Dedifferentiated amniotic fluid mesenchymal stem cell (primary cell): ENCODE measurements around the gene SLC12A3.

Source experiments
- DNase-seq: peaks from one replicate; pipeline ENCODE4 v3.0.0-alpha.2; 2016; ENCODE audit errors: extremely low spot score

SLC12A3 gene

DNA sequence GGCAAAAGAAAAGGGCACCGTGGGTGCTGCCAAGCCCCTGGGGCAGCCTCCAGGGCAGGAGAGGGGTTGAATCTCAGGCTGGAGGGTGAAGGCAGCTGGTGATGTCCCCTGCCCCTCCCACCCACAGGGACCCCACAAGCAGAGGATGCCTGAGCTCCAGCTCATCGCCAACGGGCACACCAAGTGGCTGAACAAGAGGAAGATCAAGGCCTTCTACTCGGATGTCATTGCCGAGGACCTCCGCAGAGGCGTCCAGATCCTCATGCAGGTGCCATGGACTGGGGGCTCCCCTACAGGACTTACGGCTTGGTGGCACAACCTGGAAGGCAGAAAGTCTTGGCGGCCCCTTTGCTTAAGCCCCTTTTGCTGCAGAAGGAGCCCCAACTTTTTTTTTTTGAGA, 21.8 kb downstream of the SLC12A3 start:
- DNase-seq, result no peak

DNA sequence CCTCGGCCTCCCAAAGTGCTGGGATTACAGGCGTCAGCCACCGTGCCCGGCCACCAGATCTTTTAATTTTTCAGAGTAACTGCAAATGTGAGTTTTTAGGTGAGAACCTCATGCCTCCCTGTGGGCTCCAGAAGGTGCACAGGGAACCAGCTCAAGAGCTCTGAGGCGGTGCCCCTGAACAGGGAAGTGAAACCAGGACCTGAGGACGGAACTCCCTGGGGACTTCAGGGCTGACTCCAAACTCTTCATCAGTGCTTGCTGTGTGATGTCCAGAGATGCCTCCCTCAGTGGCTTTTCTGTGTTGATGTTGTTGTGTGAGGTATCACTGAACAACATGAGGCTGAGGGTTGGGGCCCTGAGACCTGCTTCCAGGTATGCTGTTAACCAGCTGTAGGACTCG, 23.8 kb downstream of the SLC12A3 start:
- DNase-seq, result no peak

DNA sequence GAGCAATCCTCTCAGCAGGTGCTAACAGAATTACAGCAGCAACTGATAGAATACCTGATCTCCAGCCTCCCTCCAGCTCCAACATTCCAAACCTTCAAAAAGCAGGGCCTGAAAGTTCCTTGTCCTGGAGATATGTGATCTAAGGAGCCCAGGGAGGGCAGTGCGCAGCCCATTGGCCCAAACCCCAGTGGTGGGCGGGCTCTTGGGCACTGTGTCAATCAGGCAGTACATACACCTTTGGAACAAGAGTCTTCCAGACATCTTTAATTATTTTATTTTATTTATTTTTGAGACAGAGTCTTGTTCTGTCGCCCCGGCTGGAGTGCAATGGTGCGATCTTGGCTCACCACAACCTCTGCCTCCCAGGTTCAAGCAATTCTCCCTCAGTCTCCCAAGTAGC, 24.2 kb downstream of the SLC12A3 start:
- DNase-seq, result no peak

DNA sequence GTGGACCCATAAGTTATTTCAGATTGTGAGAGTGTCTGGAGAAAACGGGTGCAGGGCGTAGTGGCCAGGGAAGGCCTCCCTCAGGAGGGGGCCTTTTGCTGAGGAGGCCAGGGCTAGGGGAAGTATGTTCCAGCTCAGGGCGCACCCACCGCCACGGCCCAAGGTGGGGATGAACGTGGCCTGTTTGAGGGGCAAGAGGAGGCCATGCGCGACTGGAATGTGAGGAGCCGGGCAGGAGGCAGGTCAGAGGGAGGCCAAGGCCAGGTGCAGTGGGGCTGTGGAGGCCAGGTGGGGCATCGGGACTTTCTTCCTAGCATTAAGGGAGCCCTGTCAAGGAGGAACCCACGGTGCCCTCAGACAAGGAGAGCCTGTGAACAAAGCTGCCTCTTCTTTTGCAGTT, 26.7 kb downstream of the SLC12A3 start:
- DNase-seq, result no peak

DNA sequence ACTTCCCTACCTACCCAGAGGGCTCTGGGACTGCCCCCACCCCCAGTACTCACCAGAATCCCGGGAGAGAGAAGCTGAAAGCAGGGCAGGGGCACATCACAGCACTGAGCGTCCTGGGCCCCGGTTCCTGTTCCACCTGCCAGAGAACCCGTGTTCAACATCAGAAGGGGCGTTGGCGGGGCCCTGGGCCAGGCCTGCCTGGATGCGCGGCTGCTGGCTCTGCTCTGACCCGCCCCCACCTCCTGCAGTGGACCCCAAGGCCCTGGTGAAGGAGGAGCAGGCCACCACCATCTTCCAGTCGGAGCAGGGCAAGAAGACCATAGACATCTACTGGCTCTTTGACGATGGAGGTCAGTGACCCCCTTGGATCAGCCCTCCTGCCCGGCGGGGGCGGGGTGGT, 27.7 kb downstream of the SLC12A3 start:
- DNase-seq, result no peak

DNA sequence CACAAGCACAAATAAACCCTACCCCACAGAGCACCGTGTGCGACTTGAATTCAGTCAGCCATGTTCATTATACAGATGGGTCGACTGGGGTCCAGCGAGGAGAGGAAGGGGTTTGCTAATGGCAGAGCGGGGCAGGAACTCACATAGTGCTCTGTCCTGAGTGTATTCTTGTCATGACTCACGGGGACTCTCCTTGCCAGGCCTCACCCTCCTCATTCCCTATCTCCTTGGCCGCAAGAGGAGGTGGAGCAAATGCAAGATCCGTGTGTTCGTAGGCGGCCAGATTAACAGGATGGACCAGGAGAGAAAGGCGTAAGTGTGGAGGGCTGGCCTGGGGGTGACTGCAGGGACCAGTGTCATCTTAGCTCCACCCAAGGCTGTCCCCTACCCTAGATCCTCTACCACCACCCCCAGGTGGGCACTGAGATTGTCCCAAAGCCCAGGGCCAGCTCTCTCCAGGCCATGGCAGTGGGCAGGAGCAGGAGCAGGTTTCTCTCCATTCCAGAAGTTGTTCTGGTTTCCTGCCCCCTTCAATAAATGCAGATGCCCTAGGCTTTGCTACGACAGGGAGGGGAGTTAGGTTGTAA, 29.4 kb downstream of the SLC12A3 start:
- DNase-seq, result no peak

DNA sequence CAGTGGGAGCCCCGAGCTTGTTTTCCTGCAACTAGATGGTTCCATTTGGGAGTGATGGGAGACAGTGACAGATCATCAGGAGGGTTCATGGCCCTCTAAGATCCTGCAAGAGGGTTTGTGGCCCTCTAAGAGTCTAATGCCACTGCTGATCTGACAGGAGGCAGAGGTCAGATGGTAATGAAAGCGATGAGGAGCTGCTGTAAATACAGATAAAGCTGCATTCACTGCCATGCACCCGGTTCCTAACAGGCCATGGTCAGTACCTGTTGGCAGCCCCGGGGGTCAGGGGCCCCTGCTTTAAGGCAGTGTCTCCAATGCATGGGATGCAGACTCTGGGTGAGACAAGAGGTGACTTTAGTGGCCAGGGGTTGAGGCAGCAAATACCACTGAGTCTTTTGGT, 30.8 kb downstream of the SLC12A3 start:
- no peak for DNase-seq

DNA sequence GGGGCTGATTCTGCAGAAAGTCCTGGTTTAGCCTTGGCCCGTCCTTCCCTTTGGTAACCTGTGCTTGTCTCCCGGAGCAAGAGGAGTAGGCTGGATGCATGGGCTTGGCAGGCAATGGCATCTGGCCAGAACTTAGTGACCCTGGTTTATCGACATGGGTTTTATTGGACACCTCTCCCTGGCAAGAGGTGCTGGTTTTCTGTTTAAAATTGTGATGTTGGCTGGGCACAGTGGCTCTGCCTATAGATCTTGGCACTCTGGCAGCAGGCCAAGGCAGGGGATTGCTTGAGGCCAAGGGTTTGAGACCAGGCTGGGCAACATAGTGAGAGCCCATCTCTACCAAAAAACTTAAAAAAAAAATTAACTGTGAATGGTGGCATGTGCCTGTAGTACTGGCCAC, 31.2 kb downstream of the SLC12A3 start:
- DNase-seq, result no peak

DNA sequence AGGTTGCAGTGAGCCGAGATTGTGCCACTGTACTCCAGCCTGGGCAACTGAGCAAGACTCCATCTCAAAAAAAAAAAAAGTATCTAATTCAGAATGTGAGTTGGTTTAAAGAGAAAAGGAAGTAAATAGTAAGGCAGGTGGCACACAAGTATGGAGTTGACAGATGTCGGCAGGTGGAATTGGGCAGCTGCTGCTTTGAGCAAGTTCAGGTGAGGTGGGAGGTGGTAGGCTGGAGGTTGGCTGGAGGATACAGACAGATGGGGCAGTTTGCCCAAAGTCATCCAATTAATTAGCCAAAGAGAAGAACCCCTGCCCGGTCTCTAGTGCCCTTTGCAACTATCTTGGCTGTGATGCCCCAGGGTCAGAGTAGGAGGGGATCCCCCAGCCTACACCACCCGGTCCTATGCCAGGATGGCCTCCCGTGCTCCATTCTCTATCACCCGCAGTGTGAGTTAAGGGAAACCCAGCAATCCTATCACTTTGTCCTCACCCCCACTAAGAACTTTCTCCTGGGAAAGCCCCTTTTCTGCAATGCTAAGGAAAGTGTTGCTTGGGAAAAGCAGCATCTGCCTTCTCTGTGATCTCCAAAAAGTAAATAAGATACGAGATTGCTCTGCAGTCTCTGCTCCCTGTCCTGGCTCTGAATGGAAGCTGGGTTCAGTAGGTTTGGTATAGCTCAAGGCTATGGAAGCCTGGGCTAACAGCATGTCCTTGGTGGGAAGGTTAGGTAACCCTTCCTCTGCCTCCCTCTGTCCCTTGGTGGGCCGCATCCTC, 32.2 kb downstream of the SLC12A3 start:
- DNase-seq, result no peak

DNA sequence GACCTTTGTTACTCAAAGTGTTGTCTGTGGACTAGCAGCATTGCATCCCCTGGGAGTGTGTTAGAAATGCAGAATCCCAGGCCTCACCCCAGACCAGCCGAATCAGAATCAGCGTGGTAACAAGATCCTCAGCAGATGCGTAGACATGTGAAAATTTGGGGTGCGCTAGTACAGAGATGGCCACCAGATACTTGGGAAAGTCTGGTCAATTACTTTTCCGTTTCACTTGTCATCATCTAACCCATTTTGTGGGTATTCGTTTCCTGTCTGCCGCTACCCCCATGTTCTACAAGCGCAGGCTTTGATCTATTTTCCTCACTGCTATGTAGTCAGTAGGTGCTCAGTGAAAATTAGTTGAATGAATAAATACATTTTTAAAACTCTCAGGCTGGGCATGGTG, 33.8 kb downstream of the SLC12A3 start:
- DNase-seq, result no peak

DNA sequence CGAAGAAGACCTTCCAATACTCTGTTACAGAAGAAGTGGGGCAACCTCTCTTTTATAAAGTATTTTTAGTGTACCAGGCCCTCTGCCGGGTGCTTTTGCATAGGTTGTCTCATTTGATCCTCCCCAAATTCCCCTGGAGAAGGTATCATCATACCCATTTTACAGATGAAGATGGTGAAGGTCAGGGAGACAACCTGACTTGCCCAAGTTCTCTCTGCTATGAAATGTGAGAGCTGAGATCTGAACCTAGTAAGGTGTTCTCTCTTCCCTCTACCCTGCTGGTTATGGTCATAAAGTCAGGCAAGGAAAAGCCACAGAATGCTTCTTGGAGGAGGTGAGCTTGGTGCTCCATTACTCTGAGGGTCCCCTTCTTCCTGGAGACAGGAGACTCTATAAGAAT, 38.9 kb downstream of the SLC12A3 start:
- DNase-seq, result no peak

DNA sequence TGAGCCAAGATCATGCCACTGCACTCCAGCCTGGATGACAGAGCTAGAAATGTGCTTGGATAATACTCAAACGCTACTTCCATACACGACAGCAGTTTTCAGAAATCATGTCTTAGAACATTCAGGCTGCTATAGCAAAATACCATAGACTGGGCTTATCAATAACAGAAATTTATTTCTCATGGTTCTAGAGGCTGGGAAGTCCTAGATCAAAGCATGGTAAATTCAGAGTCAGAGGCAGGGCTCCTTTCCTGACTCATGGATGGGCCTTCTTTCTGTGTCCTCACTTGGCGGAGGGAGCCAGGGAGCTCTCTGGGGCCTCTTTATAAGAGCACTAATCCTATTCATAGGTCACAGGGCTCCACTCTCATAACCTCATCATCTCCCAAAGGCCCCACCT, 42.4 kb downstream of the SLC12A3 start:
- DNase-seq, result no peak

DNA sequence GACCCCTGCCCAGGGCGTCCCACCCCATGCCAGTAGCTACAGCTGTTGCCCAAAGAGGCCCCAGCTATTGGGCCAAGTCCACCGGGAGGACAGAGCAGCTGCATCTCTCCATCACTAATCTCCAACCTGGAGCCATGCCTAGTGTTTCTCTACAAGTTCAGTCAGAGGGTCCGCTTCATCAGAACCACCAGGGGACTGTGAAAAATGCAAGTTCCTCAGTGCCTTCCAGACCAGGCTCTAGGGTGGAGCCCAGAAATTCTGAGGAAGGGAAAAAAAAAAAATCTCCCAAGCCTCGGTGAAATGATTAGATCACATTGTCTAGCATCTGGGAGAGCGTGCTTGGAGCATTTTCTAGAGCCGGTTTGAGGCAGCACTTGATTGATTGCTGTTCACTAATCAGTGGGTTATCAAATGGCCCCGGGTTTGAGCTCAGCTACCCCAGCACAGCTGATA, 44.5 kb downstream of the SLC12A3 start:
- no peak for DNase-seq

DNA sequence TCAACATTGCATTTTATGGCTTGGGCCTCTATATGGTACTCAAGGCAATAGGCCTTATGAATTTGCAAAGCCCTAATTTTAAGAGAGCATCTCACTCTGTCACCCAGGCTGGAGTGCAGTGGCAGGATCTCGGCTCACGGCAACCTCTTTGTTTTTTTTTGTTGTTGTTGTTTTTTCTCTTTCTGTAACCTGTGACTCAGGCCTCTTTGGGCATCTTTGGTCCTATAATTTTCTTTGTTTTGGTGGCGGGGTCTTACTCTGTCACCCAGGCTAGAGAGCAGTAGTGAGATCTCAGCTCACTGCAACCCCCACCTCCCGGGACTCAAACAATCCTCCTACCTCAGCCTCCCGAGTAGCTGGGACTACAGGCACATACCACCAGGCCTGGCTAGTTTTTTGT, 45.1 kb downstream of the SLC12A3 start:
- DNase-seq, result no peak

DNA sequence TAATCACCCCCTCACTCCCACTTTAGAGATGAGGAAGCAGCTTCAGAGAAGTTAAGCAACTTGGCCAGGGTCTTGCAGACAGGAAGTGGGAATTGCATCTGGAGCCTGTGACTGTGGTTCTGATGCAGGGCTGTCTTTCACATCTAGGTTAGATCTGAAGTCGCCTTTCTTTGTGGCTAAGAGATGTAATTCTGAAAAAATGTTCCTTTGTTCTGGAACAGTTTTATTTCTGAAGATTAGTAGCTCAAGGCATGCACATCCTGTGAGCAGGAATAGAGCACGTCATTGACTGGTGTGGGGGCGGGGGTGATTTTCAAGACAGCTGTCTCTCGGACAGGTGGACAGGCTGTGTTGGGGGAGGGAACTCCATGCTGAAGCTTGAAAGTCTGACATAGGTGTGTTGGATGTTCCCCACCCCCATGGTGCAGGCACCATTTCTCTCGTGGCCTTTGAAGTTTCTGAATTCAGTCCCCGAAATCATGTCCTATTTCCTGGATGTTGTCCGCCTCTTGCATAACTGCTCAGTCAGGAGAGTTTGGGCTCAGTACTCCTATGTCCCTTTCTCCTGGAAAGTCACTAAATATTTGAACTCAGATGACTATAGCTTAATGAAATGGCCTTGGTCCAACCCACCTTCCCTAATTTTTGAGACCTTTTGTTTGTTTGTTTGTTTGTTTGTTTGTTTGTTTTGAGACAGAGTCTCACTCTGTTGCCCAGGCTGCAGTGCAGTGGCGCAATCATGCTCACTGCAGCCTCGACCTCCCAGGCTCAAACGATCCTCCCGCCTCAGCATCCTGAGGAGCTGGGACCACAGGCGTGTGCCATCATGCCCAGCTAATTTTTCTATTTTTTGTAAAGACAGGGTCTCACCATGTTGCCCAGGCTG, 45.9 kb downstream of the SLC12A3 start:
- no peak for DNase-seq

DNA sequence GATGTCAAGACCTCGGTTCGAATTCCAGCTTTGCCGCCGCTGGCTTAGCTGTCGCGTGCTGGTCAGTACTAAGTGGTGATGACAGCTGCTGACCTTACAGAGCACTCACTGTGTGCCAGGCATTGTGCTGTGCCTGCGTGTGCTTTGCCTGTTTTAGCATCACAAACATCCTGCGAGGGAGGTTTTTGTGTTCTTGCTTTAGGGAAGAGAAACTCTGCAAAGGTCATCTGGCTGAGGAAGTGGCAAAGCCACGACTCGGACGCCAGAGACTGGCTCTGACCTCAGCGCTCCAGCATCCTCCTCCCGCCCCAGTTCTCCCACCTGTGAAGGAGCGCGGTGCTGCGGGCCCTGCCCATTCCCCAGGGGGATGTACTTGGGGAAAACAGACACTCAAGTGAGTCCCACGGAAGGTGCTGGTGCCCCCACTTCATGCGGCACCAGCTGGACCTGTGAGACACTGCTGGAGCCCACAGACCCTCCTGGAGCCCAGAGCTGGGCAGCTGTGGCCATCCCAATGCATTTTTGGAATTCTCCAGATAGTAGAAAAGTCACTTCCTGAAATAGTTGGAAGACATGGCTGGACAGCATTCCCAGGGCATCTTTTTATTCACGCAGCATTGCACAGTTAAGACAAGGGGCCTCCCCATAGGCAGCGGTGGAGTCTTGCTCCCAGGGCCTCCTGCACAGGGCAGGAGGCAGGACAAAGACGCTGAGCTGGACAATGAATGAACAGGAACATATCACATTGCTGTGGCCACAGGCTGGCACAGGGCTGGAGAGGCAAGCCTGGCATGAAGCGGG, 47.0 kb downstream of the SLC12A3 start:
- DNase-seq, result no peak

DNA sequence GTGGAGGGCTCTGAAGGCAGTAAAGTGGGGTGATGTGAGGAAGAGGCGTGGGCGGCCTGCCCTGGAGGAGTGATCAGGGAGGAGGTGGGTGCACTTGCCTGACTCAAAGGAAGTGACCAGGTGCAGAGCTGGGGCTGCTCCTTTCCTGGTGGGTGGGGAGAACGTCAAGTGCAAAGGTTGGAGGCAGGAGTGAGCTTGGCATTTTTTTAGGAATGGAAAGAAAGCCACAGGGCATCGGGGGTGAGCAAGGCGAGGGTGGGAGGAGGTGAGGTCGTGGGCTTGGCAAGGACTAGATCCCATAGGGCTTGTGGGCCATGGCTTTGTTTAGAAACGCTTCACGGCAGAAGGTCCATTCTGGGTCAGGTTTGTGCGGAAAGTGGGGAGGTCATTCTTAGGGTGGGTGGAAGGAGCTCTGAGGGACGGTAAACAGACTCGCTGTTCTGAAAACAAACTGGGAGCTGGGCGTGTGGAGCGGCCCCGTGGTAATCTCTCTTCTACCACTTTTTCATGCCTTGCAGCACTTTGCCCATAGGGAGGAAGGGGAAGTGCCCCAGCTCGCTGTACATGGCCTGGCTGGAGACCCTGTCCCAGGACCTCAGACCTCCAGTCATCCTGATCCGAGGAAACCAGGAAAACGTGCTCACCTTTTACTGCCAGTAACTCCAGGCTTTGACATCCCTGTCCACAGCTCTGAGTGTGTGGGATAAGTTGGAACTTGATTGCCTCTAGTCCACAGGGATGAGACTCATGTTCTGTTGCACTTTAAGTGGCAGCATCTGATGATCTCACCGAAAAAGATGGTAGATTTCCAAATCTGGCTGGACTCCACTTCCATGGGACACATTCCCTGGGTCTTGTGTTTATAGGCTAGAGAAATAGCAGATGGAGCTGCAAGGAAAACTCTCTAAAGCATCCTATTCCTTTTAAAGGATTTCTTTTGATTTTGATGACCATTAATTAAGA, 48.0 kb downstream of the SLC12A3 start:
- no peak for DNase-seq

DNA sequence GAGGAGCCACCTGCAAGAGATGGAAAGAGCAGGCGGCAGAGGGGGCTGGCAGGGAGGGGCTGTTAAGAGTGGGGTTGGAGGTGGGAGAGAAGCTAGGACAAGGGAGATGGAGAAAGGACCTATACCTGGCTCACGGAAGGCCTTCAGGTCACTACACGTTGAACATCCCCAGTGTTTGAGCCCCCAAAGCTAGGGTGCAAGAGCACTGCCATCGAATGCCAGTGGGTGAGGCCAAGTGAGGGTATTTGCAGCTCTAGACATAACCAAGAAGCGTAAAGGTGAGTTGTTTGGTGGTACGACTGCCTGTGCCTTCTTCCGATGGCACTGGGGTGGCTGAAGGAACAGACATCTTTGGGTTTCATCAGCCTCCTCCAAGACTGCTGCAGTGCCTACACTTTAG, 49.9 kb downstream of the SLC12A3 start:
- DNase-seq, result no peak

DNA sequence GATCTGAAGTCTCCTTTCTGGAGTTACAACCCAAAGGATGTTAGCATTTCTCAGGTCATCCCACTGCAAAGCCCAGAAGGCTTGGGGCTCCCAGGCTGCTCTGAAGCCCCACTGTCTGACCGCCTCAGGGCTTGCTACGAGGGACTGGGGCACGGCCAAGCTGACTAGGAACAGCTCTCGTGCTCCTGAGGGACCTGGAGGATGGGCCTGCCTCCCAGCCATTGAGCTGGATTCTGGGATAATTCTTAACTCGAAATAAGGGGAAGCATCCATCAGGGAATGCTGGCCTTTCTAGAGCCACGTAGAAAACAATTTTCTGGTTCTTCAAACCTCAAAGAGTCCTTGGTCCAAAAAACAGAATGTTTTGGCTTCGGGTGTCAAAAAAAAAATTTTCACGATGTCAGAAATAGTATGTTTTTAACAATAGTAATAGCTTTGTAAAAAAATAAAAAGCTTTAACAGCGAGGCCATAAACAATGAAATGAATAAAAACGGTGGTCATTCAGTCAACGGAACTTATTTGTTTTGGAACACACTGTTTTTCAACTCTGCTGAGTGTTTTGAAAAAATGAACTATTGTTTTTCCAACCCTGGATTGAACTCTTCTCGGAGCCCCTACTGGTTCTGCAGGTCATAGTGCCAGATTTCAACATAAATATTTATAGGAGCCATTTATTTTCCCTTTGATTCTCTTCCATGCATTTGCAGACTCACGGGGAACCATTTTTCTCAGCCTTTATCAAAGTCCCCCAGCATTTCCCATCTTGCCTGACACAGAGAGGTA, 50.5 kb downstream of the SLC12A3 start:
- DNase-seq, result no peak
